Skeletal muscle cell (primary cell): ENCODE results near the gene UBAP1L.
"Not testable (repeated sequence)": the region's sequence is repeated elsewhere in the genome, so short reads cannot be mapped to it uniquely, and the experiment has no call there.

Experiments
- DNase-seq: peaks from one replicate; pipeline ENCODE4 v3.0.0-alpha.2; 2010; ENCODE audit warnings: low read depth
- H3K4me3 ChIP-seq: 2 replicates; pipeline ENCODE4 v1.5.1; 2011; ENCODE audit warnings: low read depth, mild to moderate bottlenecking, control low read depth, low read length, moderate library complexity

UBAP1L gene

GRCh38 chr15:65087411-65087810 lies 27.6 kb downstream of the UBAP1L start:
- no peak for DNase-seq
- H3K4me3 ChIP-seq = no peak overlapping the region

- DNase-seq = no peak
- H3K4me3 ChIP-seq = no peak overlapping the region
These were observed 28.3 kb downstream of the UBAP1L start for GRCh38 chr15:65086680-65087111.

GRCh38 chr15:65085990-65086679 lies 28.9 kb downstream of the UBAP1L start:
- no peak overlapping the region for H3K4me3 ChIP-seq
- no peak for DNase-seq

GRCh38 chr15:65085207-65085753 lies 29.7 kb downstream of the UBAP1L start:
- DNase-seq = no peak
- H3K4me3 ChIP-seq = no peak overlapping the region

- H3K4me3 ChIP-seq = no peak overlapping the region
- DNase-seq = no peak
These were observed 30.3 kb downstream of the UBAP1L start for GRCh38 chr15:65084500-65085206.

- H3K4me3 ChIP-seq = no peak overlapping the region
- no peak for DNase-seq
These were observed 31.7 kb downstream of the UBAP1L start for GRCh38 chr15:65083262-65083701.

- no peak overlapping the region for H3K4me3 ChIP-seq
- DNase-seq = no peak
These were observed 32.6 kb downstream of the UBAP1L start for GRCh38 chr15:65082303-65082953.

GRCh38 chr15:65081758-65082157 lies 33.2 kb downstream of the UBAP1L start:
- DNase-seq = no peak
- H3K4me3 ChIP-seq = no peak overlapping the region

GRCh38 chr15:65081270-65081669 lies 33.7 kb downstream of the UBAP1L start:
- DNase-seq = no peak
- H3K4me3 ChIP-seq = no peak overlapping the region

GRCh38 chr15:65079580-65079979 lies 35.4 kb downstream of the UBAP1L start:
- no peak for DNase-seq
- H3K4me3 ChIP-seq = no peak overlapping the region

GRCh38 chr15:65077981-65078352 lies 37.0 kb downstream of the UBAP1L start:
- no peak for DNase-seq
- H3K4me3 ChIP-seq = no peak overlapping the region

GRCh38 chr15:65077291-65077980 lies 37.6 kb downstream of the UBAP1L start:
- no peak for DNase-seq
- no peak overlapping the region for H3K4me3 ChIP-seq

- no peak for DNase-seq
- no peak within 1 kb of the TSS for H3K4me3 ChIP-seq
These were observed 38.3 kb downstream of the UBAP1L start, which contains the start of gene KBTBD13 for GRCh38 chr15:65076486-65077290. KBTBD13 (plus strand) TSS chr15:65076746; CDS start chr15:65076816, 70 bp downstream.

- not testable (repeated sequence) for DNase-seq, H3K4me3 ChIP-seq
These were observed 39.2 kb downstream of the UBAP1L start for GRCh38 chr15:65075607-65076395.

- not testable (repeated sequence) for DNase-seq
These were observed 40.1 kb downstream of the UBAP1L start for GRCh38 chr15:65074946-65075345.

GRCh38 chr15:65072617-65073016 lies 42.4 kb downstream of the UBAP1L start:
- DNase-seq = no peak
- no peak overlapping the region for H3K4me3 ChIP-seq

More at GRCh38 chr15:65074946-65075345, 40.1 kb downstream of the UBAP1L start:
- H3K4me3 ChIP-seq = not testable (repeated sequence)

GRCh38 chr15:65072027-65072426 lies 43.0 kb downstream of the UBAP1L start:
- no peak overlapping the region for H3K4me3 ChIP-seq
- peak; percentile 51 for DNase-seq

GRCh38 chr15:65071381-65071811 lies 43.6 kb downstream of the UBAP1L start:
- peak; percentile 23 for DNase-seq
- no peak overlapping the region for H3K4me3 ChIP-seq
